HG03196 (cell line): ENCODE data around the gene MAP1LC3B.
"Not testable (repeated sequence)": the region's sequence is repeated elsewhere in the genome, so short reads cannot be mapped to it uniquely, and the experiment has no call there.

Source experiments
- ATAC-seq: cut with Tn5 transposase; IDR thresholded peaks from one replicate; pipeline ENCODE4 v1.9.1; 2021; ENCODE audit not compliant: unreplicated experiment

MAP1LC3B gene

DNA sequence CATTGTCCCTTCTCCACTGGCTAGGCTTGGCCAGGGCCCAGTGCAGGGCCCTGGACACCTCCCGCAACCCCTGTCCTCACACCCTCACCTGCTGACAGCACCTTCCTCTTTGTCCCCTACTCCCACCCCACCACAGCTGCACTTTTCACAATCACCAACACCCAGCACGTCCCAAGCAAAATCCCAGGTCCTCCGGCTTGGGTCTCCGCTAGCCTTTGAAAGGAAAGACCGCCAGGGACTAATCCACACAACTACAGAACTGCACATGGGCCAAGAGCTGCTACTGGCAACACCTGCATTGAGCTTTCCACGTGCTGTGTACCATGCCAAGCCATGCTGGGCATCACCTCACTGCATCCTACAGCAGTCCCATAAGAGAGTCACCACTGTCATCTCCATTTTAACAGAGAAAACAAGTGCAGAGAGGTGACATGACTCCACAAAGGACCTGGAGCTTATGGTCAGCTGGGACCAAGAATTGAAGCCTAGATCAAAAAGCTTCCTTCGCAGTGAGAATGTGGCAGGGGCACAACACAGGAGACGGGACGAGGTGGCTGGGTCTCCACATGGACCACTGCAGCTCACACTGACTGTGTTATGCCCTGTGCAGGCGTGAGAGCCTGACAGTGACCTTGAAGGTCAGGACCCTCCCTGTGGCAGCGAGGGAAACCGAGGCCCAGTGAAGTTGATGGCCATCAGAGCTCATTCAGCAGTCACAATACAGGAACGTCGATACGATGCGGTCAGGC is 31.1 kb upstream of the MAP1LC3B start:
- no peak for ATAC-seq

- no peak for ATAC-seq
Measured at GRCh38 chr16:87361916-87362619, 30.1 kb upstream of the MAP1LC3B start.

- ATAC-seq, result not testable (repeated sequence)
Measured at GRCh38 chr16:87362828-87363559, 29.1 kb upstream of the MAP1LC3B start.

- ATAC-seq, result no peak
Measured at GRCh38 chr16:87363771-87364455, 28.2 kb upstream of the MAP1LC3B start.

DNA sequence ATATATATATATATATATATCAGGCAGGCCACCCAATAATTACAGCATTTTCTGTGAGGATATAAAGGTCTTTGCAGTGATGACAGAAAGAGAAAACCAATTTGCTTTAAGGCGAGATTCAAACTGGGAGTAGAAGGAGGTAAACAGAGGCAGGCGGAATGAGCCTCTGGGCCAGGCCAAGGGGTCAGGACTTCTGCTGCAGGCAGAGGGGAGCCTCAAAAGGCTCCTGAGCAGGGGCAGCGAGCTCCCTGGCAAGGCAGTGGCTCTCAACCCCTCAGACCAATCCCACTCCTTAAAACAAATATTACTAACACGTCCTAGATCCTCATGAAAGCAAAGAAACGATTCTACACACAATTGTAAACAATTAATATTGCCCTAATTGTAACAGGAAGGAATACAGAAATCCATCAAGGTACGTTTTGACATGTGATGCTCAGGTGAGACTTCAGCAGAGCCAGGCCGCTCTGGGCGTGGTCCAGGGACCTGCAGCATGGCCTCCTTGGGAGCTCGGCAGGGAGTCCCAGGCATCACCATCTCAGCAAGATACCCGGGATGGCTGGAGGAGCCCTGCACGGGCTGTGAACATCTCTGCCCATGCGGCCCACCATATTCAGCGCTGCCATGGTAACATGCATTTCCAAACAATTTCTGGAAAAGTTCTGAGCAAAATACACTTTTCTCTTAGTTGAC is 27.0 kb upstream of the MAP1LC3B start:
- no peak for ATAC-seq

- no peak for ATAC-seq
Measured at GRCh38 chr16:87366288-87366687, 25.8 kb upstream of the MAP1LC3B start.

DNA sequence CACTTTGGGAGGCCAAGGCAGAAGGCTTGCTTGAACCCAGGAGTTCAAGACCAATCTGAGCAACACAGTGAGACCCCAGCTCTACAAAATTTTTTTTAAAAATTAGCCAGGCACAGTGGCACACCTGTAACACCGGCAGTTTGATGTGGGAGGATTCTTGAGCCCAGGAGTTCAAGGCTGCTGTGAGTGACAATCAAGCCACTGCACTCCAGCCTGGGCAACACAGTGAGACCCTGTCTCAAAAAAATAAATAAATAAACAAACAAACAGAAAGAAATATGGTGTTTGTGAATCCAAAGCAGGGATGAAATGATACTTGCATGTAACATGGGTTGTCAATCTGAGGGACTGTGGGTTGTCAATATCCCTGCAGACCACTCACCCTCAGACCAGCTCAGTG is 25.2 kb upstream of the MAP1LC3B start:
- ATAC-seq, result no peak

DNA sequence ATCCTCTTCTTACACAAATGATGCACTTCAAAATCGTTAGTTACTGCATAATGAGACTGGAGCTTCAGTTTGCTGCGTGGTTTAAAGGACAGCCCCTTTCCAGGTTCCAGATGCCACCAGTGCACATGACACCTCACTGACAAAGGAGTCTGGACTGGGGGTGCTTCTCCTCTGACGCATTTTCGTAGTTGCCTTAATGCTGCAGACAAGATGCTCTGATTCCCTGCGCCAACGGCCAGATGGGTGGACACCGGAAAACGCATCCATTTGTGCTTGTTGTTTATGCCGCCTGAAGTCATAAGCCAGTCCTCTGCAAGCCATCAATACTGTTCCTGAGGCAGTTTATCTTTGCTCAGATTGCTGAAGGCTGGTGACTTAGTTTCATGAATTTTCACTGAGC is 24.6 kb upstream of the MAP1LC3B start:
- no peak for ATAC-seq

GRCh38 chr16:87368029-87368770 is 23.9 kb upstream of the MAP1LC3B start:
- ATAC-seq, result no peak

DNA sequence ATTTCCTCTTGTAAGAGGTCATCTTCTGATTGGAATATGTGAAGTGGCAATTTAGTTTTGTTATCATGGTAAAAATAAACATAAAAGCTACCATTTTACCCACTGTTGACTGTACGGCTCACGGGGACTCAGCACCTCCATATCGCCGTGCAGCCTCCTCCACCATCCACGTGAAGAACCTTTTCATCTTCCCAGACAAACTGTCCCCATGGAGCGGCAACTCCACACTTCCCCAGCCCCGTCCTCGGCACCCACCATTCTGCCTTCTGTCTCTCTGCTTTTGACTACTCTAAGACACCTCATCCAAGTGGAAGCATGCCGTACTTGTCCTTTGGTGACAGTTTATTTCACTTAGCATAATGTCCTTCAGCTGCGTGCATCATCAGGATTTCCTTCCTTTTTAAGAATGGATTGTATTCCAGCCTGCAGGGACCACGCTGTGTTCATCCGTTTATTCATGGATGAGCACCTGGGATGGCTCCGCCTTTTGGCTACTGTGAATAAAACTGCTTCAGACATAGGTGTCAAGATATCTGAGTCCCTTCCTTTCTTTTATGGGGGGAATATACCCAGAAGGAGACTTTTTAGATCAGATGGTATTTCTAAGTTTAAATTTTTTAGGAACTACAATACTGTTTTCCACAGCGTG is 22.9 kb upstream of the MAP1LC3B start:
- no peak for ATAC-seq

GRCh38 chr16:87369796-87370719 is 22.1 kb upstream of the MAP1LC3B start:
- ATAC-seq, result no peak

DNA sequence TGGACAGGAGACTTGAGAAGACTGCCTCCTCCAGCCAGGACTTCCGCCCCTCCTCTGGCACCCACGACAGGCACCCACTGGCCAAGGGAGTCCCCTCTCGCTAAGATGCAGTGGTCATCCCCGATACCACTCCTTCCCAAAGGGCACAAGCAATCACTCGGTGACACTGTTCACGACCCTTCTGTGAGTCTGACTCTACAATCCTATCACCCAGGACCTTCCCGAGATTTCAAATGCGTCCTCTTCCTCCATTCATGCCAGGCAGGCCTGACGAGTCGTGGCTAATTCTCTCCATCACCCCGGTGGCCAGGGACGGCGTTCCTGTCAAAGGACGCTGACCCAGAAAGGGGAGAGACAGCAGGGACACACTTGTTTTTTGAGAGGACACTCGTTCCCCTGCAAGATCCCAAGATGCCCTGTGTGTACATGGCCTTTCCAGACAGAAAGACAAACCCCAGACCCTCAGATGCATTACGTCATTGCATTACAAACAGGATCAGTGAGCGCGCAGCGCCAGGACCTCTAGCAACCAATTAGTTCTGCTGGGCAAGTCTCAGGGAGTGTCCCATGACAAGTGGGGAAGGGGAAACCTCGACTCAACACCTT is 20.8 kb upstream of the MAP1LC3B start:
- no peak for ATAC-seq

- no peak for ATAC-seq
Measured at GRCh38 chr16:87372305-87372704, 19.8 kb upstream of the MAP1LC3B start.

GRCh38 chr16:87374313-87374712 is 17.8 kb upstream of the MAP1LC3B start:
- ATAC-seq, result no peak

DNA sequence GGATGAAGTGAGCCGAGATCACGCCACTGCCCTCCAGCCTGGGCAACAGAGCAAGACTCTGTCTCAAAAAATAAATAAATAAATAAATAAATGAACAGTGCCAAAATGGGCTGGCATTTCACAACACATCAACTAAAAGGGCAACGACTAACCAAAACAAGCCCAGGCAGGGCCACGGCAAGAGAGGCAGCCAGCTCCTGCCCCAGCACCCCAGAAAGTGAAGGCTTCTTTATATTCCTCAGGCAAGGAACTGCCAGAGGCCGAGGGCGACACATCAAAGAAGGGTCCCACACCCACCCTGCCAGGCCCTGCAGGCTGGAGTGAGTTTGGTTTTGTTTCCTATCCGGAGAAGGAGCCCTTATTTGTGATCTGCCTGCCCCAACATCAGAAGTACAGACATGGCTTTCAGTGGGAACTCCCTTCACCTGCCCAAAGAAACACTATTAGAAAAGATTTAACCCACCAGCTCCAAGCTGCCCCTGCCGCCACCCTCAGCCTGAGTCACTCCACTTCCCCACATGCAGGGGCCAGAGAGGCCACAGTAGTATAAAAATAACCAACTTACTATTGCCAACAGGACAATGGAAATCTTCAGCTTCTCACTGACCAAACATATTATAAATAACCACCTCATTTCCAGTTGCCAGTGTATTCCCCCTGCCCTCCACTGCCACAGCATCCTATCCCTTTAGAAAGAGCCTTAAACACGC is 16.6 kb upstream of the MAP1LC3B start:
- no peak for ATAC-seq

DNA sequence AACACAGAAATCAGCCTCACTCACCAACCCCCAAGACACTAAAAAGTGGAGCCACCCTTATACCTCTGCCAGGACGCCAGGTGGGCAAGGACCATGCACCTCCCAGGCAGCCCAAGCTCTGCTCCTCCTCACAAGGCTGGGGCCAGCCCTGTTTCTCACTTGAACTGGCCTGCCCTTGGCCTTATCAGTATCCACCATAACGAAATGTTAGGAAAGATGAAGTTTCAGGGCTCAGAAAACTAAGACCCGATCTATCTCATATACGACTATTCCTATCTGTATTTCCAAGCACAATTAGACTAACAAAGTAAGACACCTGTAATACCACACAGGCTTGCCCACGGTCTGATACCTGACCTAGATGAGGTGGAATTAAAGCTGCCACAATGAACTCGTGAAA is 15.5 kb upstream of the MAP1LC3B start:
- no peak for ATAC-seq

GRCh38 chr16:87379312-87379752 is 12.8 kb upstream of the MAP1LC3B start:
- ATAC-seq, result not testable (repeated sequence)
